Mesodermal cell (in vitro differentiated cells): Measurements from ENCODE around the gene ECE2.

Experiments
- H3K27ac ChIP-seq: 2 replicates; pipeline ENCODE4 v1.7.0; 2013; ENCODE audit warnings: mild to moderate bottlenecking, low read depth, low read length, moderate library complexity; ENCODE audit not compliant: severe bottlenecking
- H3K36me3 ChIP-seq: 2 replicates; pipeline ENCODE4 v1.7.1; 2013; ENCODE audit warnings: mild to moderate bottlenecking, low read length, moderate library complexity; ENCODE audit not compliant: control insufficient read depth, insufficient read depth
- H3K4me1 ChIP-seq: one replicate; pipeline ENCODE4 v1.7.1; 2013; ENCODE audit warnings: mild to moderate bottlenecking, low read length; ENCODE audit not compliant: insufficient read depth, control insufficient read depth, poor library complexity, severe bottlenecking
- H3K4me3 ChIP-seq: 2 replicates; pipeline ENCODE4 v1.7.0; 2013; ENCODE audit warnings: low read length, control low read depth, mild to moderate bottlenecking; ENCODE audit not compliant: insufficient read depth, poor library complexity, severe bottlenecking; ENCODE audit errors: extremely low read depth
- H3K9me3 ChIP-seq: 2 replicates; pipeline ENCODE4 v1.7.1; 2013; ENCODE audit warnings: mild to moderate bottlenecking, low read length, moderate library complexity; ENCODE audit not compliant: control insufficient read depth
- WGBS, 2 experiments: methylation state at CpG; one replicate each; pipeline ENCODE4 v1.1.5; 2013; ENCODE audit warnings: missing lambda C conversion rate in 2 of 2; ENCODE audit not compliant: insufficient coverage in 2 of 2; 5-methylcytosine and 5-hydroxymethylcytosine counted together

Gene ECE2

DNA sequence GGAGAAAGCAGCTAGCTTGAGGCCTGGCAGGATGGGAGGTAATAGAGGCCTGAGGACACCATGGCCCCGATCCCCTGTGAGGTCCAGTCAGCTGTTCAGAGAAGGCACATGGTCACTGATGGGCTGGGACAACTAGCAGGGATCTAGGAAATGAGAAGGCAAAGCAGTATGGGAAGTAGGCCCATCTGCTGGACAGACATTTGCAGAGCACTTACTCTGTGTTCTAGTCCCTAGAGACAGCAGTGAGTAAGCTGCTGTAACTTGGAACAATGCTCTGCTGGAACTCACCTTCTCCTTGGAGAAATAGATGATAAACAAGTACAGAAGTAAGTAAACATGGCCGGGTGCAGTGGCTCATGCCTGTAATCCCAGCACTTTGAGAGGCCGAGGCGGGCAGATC, 7.1 kb downstream of the ECE2 start:
- Histone ChIP-seq H3K9me3 (no peaks in the 10 kb centered on the region), H3K4me3 (no peak overlapping the region), H3K36me3 (no peaks in the 10 kb centered on the region), H3K27ac (no peak overlapping the region), H3K4me1 (no peaks in the 10 kb centered on the region)
- 85% methylated on average over 2 of the region's 4 CpGs; no CpG with 5 or more reads in 1 of the 2 experiments for WGBS, 2 experiments

DNA sequence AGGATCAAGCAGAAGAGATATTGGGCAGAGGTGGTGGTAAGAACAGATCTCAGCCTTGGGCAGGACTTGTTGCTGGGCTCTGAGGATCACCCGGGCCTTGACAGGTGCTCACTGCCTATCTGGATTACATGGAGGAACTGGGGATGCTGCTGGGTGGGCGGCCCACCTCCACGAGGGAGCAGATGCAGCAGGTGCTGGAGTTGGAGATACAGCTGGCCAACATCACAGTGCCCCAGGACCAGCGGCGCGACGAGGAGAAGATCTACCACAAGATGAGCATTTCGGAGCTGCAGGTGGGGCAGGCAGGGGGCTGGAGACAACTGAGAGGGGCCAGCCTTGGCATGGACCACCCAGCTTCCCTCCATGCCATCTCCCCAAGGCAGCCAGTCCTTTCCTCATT, 7.9 kb downstream of the ECE2 start:
- H3K4me3 ChIP-seq, result no peak overlapping the region
- H3K36me3 ChIP-seq, result no peaks in the 10 kb centered on the region
- WGBS, 2 experiments, result 95% methylated on average over 4 to 8 of the region's 8 CpGs
- no peak overlapping the region for H3K27ac ChIP-seq
- no peaks in the 10 kb centered on the region for H3K9me3 ChIP-seq
- no peaks in the 10 kb centered on the region for H3K4me1 ChIP-seq

DNA sequence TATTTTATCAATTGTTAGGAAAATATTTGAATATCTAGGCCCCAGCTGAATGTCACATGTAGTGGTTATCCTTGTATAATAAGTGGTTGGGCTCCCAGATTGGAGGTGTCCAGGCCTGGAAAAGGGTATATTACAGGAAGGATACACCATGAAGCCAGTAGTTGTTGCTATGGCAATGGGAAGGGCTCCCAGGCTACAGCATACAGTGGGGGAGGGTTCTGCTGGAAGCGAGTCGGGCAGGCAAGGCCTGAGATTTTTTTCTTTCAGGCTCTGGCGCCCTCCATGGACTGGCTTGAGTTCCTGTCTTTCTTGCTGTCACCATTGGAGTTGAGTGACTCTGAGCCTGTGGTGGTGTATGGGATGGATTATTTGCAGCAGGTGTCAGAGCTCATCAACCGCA, 8.9 kb downstream of the ECE2 start:
- 5 to 12% methylated on average over 4 of the region's 4 CpGs for WGBS, 2 experiments
- Histone ChIP-seq H3K9me3 (no peaks in the 10 kb centered on the region), H3K4me1 (no peaks in the 10 kb centered on the region), H3K27ac (no peak overlapping the region), H3K4me3 (no peak overlapping the region), H3K36me3 (no peaks in the 10 kb centered on the region)

DNA sequence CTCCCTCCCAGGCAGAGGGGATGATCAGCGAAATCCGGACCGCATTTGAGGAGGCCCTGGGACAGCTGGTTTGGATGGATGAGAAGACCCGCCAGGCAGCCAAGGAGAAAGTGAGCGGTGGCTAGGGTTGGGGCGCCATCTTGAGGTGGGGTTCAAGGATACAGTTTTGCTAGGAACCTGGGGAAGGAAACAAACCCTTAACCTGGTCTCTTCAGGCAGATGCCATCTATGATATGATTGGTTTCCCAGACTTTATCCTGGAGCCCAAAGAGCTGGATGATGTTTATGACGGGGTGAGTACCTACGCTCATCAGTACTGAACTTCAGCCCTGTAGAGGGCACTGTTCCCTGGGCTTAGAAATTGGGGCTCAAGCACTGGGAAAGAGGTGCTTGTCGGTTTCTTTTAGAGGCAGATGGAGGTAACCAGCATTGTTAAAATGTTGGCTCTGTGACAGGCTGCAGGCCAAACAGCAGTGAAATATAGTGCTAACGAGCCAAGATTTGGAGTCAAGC, 13.7 kb downstream of the ECE2 start:
- Histone ChIP-seq H3K27ac (no peak overlapping the region), H3K9me3 (no peaks in the 10 kb centered on the region)
- 23% methylated on average over 6 to 7 of the region's 10 CpGs for WGBS, 2 experiments

DNA sequence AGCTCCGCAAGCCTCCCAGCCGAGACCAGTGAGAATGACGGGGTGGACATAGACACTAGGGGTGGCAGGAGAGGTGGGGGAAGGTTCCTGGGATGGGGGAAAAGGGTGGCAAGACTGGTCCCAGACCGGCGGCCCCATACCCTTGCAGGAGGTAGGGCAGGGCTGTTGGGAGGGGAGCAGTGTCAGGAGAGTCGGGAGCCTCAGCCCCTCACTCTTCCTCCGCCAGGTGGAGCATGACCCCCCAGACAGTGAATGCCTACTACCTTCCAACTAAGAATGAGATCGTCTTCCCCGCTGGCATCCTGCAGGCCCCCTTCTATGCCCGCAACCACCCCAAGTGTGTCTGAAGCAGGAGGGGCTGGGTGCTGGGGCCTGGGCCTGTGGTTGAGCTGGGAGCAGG, 14.5 kb downstream of the ECE2 start:
- Histone ChIP-seq H3K4me1 (no peaks in the 10 kb centered on the region), H3K4me3 (no peak overlapping the region), H3K9me3 (no peaks in the 10 kb centered on the region), H3K36me3 (no peaks in the 10 kb centered on the region), H3K27ac (no peak overlapping the region)
- 89% methylated on average over 3 to 9 of the region's 10 CpGs for WGBS, 2 experiments

More for the DNA sequence above, 13.7 kb downstream of the ECE2 start:
- Histone ChIP-seq H3K4me3 (no peak overlapping the region), H3K36me3 (no peaks in the 10 kb centered on the region), H3K4me1 (no peaks in the 10 kb centered on the region)

DNA sequence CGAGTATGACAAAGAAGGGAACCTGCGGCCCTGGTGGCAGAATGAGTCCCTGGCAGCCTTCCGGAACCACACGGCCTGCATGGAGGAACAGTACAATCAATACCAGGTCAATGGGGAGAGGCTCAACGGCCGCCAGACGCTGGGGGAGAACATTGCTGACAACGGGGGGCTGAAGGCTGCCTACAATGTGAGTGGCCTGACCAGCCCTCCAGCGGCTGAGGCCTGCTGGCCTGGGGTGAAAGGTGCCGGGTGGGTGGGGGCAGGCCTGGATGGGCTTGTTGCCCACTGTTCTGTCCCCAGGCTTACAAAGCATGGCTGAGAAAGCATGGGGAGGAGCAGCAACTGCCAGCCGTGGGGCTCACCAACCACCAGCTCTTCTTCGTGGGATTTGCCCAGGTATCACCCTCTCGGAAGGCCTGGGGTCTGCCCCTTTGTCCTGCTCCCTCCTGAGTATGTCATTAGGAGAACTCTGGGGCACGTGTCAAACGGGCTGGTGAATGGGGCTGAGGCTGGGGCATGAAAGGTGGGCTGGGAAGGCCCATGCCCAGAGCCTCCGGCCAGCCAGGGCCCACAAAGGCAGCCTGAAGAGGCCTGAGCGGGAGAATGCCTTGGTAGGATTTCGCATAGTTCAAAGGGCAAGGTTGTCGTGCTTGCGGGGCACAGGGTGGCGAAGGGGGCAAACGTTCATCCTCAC, 15.4 kb downstream of the ECE2 start:
- no peaks in the 10 kb centered on the region for H3K36me3 ChIP-seq
- no peaks in the 10 kb centered on the region for H3K4me1 ChIP-seq
- no peak overlapping the region for H3K4me3 ChIP-seq
- H3K9me3 ChIP-seq, result no peaks in the 10 kb centered on the region
- WGBS, 2 experiments, result 87 to 90% methylated on average over 18 to 20 of the region's 22 CpGs
- no peak overlapping the region for H3K27ac ChIP-seq

DNA sequence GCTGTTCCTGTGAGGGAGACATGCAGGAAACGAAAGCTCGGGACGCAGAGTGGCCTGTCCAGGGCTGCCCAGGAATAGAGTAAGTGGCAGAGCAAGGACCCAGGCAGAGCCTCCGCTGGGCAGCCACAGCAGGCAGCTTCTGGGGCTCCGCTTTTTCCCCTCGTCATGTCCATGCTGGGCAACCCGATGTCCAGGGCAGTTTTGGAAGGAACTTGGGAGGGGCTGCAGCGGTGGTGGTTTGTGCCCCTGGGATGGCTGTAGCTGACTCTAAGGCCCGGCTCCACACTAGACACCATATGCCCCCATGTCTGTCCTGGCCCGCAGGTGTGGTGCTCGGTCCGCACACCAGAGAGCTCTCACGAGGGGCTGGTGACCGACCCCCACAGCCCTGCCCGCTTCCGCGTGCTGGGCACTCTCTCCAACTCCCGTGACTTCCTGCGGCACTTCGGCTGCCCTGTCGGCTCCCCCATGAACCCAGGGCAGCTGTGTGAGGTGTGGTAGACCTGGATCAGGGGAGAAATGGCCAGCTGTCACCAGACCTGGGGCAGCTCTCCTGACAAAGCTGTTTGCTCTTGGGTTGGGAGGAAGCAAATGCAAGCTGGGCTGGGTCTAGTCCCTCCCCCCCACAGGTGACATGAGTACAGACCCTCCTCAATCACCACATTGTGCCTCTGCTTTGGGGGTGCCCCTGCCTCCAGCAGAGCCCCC, 16.1 kb downstream of the ECE2 start:
- no peaks in the 10 kb centered on the region for H3K9me3 ChIP-seq
- H3K4me1 ChIP-seq, result no peaks in the 10 kb centered on the region
- 93 to 97% methylated on average over 15 to 21 of the region's 21 CpGs for WGBS, 2 experiments
- H3K27ac ChIP-seq, result no peak overlapping the region
- no peak overlapping the region for H3K4me3 ChIP-seq
- no peaks in the 10 kb centered on the region for H3K36me3 ChIP-seq

DNA sequence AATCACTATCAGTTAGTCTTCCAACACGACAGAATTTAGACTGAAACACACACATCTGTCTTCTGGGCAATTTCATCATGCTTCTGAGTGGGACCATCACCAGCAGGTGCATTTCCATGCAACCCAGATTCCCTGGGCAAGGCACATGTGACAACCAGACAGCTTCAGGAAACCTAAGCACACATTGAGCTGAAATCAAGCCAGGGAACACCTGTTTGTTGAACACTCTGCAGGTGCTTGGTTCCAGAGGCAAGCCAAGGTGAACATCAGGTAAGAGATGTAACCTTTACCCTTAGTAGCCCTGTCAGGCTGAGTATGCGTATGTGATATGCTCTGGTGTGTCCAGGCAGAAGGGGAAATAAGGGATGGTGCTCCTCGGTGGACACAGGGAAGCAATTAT, 19.9 kb downstream of the ECE2 start:
- 68 to 85% methylated on average over 2 to 3 of the region's 3 CpGs for WGBS, 2 experiments
- H3K36me3 ChIP-seq, result peaks cover 7% of the 10 kb centered on the region
- no peak overlapping the region for H3K4me3 ChIP-seq
- no peak overlapping the region for H3K27ac ChIP-seq
- peaks cover 4% of the 10 kb centered on the region for H3K4me1 ChIP-seq
- no peaks in the 10 kb centered on the region for H3K9me3 ChIP-seq

DNA sequence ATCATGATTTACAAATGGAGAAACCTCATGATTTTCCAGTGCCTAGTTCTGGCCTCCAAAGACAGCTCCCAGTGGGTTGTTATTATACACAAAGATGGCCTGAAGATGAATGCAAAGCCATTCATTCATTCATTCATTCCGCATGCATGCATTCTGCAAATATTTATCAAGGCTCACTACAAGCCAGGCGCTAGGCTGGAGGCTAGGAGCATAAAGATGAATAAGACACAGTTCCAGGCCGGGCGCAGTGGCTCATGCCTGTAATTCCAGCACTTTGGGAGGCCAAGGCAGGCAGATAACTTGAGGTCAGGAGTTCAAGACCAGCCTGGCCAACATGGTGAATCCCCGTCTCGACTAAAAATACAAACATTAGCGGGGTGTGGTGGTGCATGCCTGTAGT, 20.8 kb downstream of the ECE2 start:
- no peaks in the 10 kb centered on the region for H3K9me3 ChIP-seq
- H3K27ac ChIP-seq, result no peak overlapping the region
- H3K36me3 ChIP-seq, result peaks cover 16% of the 10 kb centered on the region
- H3K4me3 ChIP-seq, result no peak overlapping the region
- WGBS, 2 experiments, result 75 to 98% methylated on average over 3 to 5 of the region's 7 CpGs
- peaks cover 11% of the 10 kb centered on the region for H3K4me1 ChIP-seq

DNA sequence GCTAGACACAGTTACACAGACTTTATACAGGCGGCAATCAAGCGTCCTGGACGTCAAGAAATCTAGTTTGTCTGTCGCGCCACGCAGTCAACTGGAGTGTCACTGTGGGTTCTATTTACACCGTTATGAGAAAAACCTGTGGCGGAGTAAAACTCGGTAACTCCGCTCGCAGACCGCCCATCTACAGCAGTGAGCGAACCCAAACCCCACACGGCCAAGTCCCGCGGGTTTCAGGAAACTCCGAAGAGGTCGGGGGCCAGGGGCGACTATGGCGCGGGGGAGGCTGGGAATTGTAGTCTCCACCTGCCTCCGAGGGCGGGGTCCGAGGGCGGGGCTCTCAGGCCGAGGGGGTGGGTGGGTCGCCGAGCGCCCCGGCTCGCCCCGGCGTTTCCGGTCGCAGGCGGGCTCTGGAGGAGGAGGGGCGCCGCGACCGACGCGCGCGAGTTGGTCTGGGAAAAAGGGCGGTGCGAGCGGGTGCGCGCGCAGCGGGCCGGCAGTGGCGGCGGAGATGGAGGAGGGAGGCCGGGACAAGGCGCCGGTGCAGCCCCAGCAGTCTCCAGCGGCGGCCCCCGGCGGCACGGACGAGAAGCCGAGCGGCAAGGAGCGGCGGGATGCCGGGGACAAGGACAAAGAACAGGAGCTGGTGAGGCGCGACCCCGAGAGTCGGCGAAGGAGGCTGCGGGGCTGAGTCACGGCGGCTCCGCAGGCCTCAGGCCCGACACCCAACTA, 23.1 kb downstream of the ECE2 start, which contains the start of gene PSMD2:
TSS of gene PSMD2 (plus strand) at position 483 of the 729 bp plus-strand sequence. CDS start at position 509, 26 bp downstream.
- Histone ChIP-seq H3K36me3 (peaks cover 39% of the 10 kb centered on the region), H3K9me3 (no peaks in the 10 kb centered on the region), H3K4me3 (peak within 1 kb of the TSS; percentile 96), H3K27ac (peak within 1 kb of the TSS; percentile 80), H3K4me1 (peaks cover 14% of the 10 kb centered on the region)
- WGBS, 2 experiments, result 2 to 3% methylated on average over 36 to 71 of the region's 78 CpGs
